GM23338 (cell line): ENCODE data around the gene MICAL1. TPM values are rescaled to one million over a fixed set of nuclear protein-coding genes. Genes with fewer than 3 reads are reported as not detected.
A peak's percentile ranks its signal among the peaks of the same experiment; 100 is the strongest.

Source experiments
- ATAC-seq: fragments of 200-7000 bp; cut with Tn5 transposase; 3 replicates; pipeline ENCODE4 v1.9.1; 2020
- DNase-seq: peaks from one replicate; pipeline ENCODE4 v3.0.0-alpha.2; 2015; ENCODE audit warnings: low spot score
- H2AFZ ChIP-seq: fragments of 200-600 bp; sonication (generic); 2 replicates; pipeline ENCODE4 v1.8.0; 2016; ENCODE audit warnings: antibody characterized with exemption, mild to moderate bottlenecking, moderate library complexity
- H3F3A ChIP-seq: fragments of 200-600 bp; sonication (generic); replicated peaks from 2 replicates; pipeline ENCODE4 v1.8.0; 2017; ENCODE audit warnings: antibody characterized with exemption, mixed run types, low read depth
- H3K27ac ChIP-seq: fragments of 200-600 bp; sonication (generic); 2 replicates; pipeline ENCODE4 v1.6.1; 2016; ENCODE audit warnings: low read depth
- H3K27me3 ChIP-seq: fragments of 200-600 bp; sonication (generic); 2 replicates; pipeline ENCODE4 v1.8.0; 2016; ENCODE audit warnings: mild to moderate bottlenecking, mixed run types, moderate library complexity; ENCODE audit not compliant: insufficient read depth
- H3K36me3 ChIP-seq: fragments of 200-600 bp; sonication (generic); 2 replicates; pipeline ENCODE4 v1.8.0; 2016; ENCODE audit warnings: mild to moderate bottlenecking; ENCODE audit not compliant: insufficient read depth
- H3K4me1 ChIP-seq: fragments of 200-600 bp; sonication (generic); 2 replicates; pipeline ENCODE4 v1.8.0; 2016; ENCODE audit warnings: mild to moderate bottlenecking, moderate library complexity; ENCODE audit not compliant: insufficient read depth
- H3K4me2 ChIP-seq: fragments of 200-600 bp; sonication (generic); 2 replicates; pipeline ENCODE4 v1.7.1; 2017; ENCODE audit warnings: mixed run types
- H3K4me3 ChIP-seq: fragments of 200-600 bp; sonication (generic); 2 replicates; pipeline ENCODE4 v1.6.1; 2016; ENCODE audit warnings: mixed run types
- H3K79me2 ChIP-seq: fragments of 200-600 bp; sonication (generic); replicated peaks from 2 replicates; pipeline ENCODE4 v1.8.0; 2017; ENCODE audit warnings: mild to moderate bottlenecking; ENCODE audit not compliant: insufficient read depth
- H3K9me2 ChIP-seq: fragments of 200-600 bp; sonication (generic); 2 replicates; pipeline ENCODE4 v1.8.0; 2017; ENCODE audit not compliant: insufficient read depth
- H4K20me1 ChIP-seq: fragments of 200-600 bp; sonication (generic); replicated peaks from 2 replicates; pipeline ENCODE4 v1.8.0; 2017; ENCODE audit warnings: mild to moderate bottlenecking; ENCODE audit not compliant: insufficient read depth
- H3K27ac Mint-ChIP-seq: 2 replicates; pipeline ENCODE4 v1.8.0; 2020; ENCODE audit warnings: inconsistent platforms, mild to moderate bottlenecking, moderate library complexity, mixed read lengths
- H3K27me3 Mint-ChIP-seq: 3 replicates; pipeline ENCODE4 v1.8.0; 2022; ENCODE audit warnings: low read depth, mild to moderate bottlenecking, moderate library complexity, mixed read lengths, inconsistent platforms; ENCODE audit not compliant: insufficient read depth, poor library complexity
- H3K36me3 Mint-ChIP-seq: 3 replicates; pipeline ENCODE4 v1.8.0; 2021; ENCODE audit warnings: low read depth, mild to moderate bottlenecking, inconsistent platforms, moderate library complexity, mixed read lengths
- H3K4me1 Mint-ChIP-seq: 3 replicates; pipeline ENCODE4 v1.8.0; 2020; ENCODE audit warnings: mild to moderate bottlenecking, inconsistent platforms, mixed read lengths
- H3K4me3 Mint-ChIP-seq: 3 replicates; pipeline ENCODE4 v1.8.0; 2021; ENCODE audit warnings: moderate library complexity, mild to moderate bottlenecking, inconsistent platforms, mixed read lengths
- H3K9me3 Mint-ChIP-seq: 3 replicates; pipeline ENCODE4 v1.8.0; 2020; ENCODE audit warnings: moderate library complexity, mild to moderate bottlenecking, inconsistent platforms, mixed read lengths
- CREB1 ChIP-seq: fragments of 250-450 bp; sonication (Bioruptor Pico); IDR thresholded peaks from 2 replicates; pipeline ENCODE4 v1.5.0; 2020; ENCODE audit warnings: low read depth, mild to moderate bottlenecking, moderate library complexity
- EZH2phosphoT487 ChIP-seq: fragments of 200-600 bp; sonication (generic); IDR thresholded peaks from one replicate; pipeline ENCODE4 v1.8.1; 2018; ENCODE audit warnings: antibody characterized with exemption; ENCODE audit not compliant: unreplicated experiment
- NANOG ChIP-seq: IDR thresholded peaks from 2 replicates; pipeline ENCODE4 v1.6.1; 2016; ENCODE audit warnings: antibody characterized with exemption, borderline replicate concordance
- POLR2AphosphoS5 ChIP-seq: IDR thresholded peaks from 2 replicates; pipeline ENCODE4 v1.6.1; 2016; ENCODE audit warnings: antibody characterized with exemption, low read depth
- STAT1 ChIP-seq: IDR thresholded peaks from one replicate; pipeline ENCODE4 v1.6.1; 2016; ENCODE audit warnings: antibody characterized with exemption; ENCODE audit not compliant: unreplicated experiment
- ZNF114 ChIP-seq: fragments of 250-450 bp; sonication (Bioruptor Pico); IDR thresholded peaks from 2 replicates; pipeline ENCODE4 v1.5.0; 2020; ENCODE audit warnings: mild to moderate bottlenecking, moderate library complexity
- polyA plus RNA-seq: library from polyadenylated mRNA; unstranded; fragments of >200 nt; fragmentation: Nextera tagmentation; extraction: Ambion mirVana; gene quantifications from 2 replicates; pipeline ENCODE4 v1.2.1, GENCODE V29; 2016
- total RNA-seq: library from RNA; depleted of rRNA; stranded (reverse); fragments of >200 nt; shearing (Covaris generic); gene quantifications from 2 replicates; pipeline ENCODE4 v1.2.3, GENCODE V29; 2014
- TF ChIP-seq, protein P1 (sequence below), 2 experiments: fragments of 200-600 bp in 1 of 2; sonication (generic) in 1 of 2; conservative IDR thresholded peaks; 2 replicates each; pipeline versions ENCODE4 v1.5.1 to v1.6.1; 2016 to 2017; ENCODE audit warnings: antibody characterized with exemption in 2 of 2, low read depth in 2 of 2, mild to moderate bottlenecking in 2 of 2, moderate library complexity in 1 of 2
- TF ChIP-seq, protein P2 (sequence below): IDR thresholded peaks from 2 replicates; pipeline ENCODE4 v1.6.1; 2016; ENCODE audit warnings: antibody characterized with exemption

Gene MICAL1
- total and polyA plus RNA-seq, 2 experiments from 2014 or later: 27.8 to 77.8 TPM

DNA sequence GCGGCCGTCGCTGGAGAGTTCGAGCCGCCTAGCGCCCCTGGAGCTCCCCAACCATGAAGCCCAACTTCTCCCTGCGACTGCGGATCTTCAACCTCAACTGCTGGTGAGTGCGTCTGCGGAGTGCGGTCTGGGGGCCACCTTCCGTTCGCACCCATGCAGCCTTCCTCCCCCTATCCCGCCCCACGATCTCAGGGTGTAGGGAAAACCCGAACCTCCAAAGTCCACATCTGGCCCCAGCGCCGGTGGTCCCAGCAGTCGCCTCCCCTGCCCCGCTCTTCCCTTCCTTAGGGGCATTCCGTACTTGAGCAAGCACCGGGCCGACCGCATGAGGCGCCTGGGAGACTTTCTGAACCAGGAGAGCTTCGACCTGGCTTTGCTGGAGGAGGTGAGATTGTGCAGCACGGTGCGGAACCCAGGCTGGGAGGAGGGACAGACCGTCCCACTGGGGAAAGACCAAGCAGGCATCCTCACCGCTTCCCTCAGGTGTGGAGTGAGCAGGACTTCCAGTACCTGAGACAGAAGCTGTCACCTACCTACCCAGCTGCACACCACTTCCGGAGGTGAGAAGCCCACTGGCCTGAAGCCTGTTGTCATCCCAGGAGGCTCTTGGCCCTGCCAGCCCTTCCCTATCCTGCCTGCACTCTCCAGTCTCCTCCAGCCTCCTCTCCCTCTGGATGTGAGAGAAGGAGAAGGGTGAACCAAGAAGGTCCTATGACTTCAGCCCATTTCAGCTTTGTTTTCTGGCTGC, 14.3 kb downstream of the MICAL1 start:
- Histone ChIP-seq H3F3A (peaks cover 5% of the 10 kb centered on the region; the same call in 1 of the 2 replicates), H3K9me2 (no peaks in the 10 kb centered on the region), H3K27me3 (peaks cover 14% of the 10 kb centered on the region), H3K4me3 (peak overlapping the region; percentile 92), H3K4me1 (peaks cover 8% of the 10 kb centered on the region; the same call in 1 of the 2 replicates), H2AFZ (peak overlapping the region; percentile 98), H4K20me1 (no peaks in the 10 kb centered on the region; the same call in 1 of the 2 replicates), H3K36me3 (peaks cover 3% of the 10 kb centered on the region; the same call in 1 of the 2 replicates), H3K79me2 (no peaks in the 10 kb centered on the region), H3K27ac (no peak overlapping the region), H3K4me2 (peak overlapping the region; percentile 88)
- TF ChIP-seq POLR2AphosphoS5 (peak; percentile 12; the same call in 1 of the 2 replicates), STAT1 (no peak)
- TF ChIP-seq, protein P1, sequence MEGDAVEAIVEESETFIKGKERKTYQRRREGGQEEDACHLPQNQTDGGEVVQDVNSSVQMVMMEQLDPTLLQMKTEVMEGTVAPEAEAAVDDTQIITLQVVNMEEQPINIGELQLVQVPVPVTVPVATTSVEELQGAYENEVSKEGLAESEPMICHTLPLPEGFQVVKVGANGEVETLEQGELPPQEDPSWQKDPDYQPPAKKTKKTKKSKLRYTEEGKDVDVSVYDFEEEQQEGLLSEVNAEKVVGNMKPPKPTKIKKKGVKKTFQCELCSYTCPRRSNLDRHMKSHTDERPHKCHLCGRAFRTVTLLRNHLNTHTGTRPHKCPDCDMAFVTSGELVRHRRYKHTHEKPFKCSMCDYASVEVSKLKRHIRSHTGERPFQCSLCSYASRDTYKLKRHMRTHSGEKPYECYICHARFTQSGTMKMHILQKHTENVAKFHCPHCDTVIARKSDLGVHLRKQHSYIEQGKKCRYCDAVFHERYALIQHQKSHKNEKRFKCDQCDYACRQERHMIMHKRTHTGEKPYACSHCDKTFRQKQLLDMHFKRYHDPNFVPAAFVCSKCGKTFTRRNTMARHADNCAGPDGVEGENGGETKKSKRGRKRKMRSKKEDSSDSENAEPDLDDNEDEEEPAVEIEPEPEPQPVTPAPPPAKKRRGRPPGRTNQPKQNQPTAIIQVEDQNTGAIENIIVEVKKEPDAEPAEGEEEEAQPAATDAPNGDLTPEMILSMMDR (conservative IDR thresholded peaks at IDR 0.05; ENCODE audit: low read depth in 2 of 2): peak in 1 of 2 experiments; percentile 25; a peak in 2 of 4 replicates
- TF ChIP-seq, protein P2, sequence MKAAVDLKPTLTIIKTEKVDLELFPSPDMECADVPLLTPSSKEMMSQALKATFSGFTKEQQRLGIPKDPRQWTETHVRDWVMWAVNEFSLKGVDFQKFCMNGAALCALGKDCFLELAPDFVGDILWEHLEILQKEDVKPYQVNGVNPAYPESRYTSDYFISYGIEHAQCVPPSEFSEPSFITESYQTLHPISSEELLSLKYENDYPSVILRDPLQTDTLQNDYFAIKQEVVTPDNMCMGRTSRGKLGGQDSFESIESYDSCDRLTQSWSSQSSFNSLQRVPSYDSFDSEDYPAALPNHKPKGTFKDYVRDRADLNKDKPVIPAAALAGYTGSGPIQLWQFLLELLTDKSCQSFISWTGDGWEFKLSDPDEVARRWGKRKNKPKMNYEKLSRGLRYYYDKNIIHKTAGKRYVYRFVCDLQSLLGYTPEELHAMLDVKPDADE: no peak
- Mint-ChIP-seq H3K4me3 (peak overlapping the region; percentile 96), H3K36me3 (peaks cover 28% of the 10 kb centered on the region), H3K27ac (peak overlapping the region; percentile 89), H3K4me1 (peaks cover 12% of the 10 kb centered on the region; the same call in 2 of the 3 replicates), H3K27me3 (peaks cover 23% of the 10 kb centered on the region), H3K9me3 (no peaks in the 10 kb centered on the region)
- ATAC-seq (peak; percentile 69), DNase-seq (peak; percentile 83)

DNA sequence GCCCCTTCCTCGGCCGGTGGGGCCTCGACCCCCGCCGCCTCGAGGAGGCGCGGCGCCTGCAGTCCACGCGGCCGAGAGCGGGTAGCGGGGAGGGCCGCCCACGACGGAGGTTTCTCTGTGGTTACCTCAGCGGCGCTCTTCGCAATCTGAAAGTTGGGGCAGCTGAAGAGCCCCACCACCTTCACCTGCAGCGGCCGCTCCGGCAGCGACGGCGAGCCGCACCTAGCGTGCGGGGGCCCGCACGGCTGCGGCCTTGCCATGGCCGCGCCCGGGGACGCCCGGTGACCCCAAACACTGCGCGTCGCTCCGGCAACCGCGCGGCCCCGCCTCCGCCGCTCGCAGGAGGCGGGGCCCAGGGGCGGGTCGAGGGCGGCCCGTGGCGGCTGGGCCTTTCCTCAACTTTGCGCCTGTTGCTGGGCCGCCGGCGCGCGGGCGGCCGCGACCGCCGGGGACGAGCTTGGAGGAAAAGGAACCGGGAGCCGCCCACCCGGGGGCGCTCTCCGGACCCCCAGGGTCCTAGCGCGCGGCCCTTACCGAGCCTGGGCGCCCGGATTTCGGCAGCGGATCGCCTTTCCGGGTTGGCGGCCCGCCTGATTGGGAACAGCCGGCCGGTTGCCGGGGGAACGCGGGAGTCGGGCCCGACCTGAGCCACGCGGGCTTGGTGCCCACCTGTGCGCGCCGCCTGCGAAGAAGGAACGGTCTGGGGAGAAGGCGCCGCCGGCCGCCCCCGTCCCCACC, 15.1 kb downstream of the MICAL1 start, which contains the start of the genes PPIL6 and SMPD2:
Gene PPIL6, minus strand, starts transcription at position 298 of the 738 bp plus-strand sequence. Its CDS starts 38 bp downstream, at position 260.
Gene SMPD2, plus strand, starts transcription at position 394 of the 738 bp plus-strand sequence. CDS start 398 bp downstream, outside the sequence.
- Histone ChIP-seq H3K9me2 (no peaks in the 10 kb centered on the region), H3K79me2 (no peaks in the 10 kb centered on the region), H3K36me3 (peaks cover 3% of the 10 kb centered on the region; the same call in 1 of the 2 replicates), H4K20me1 (no peaks in the 10 kb centered on the region; the same call in 1 of the 2 replicates), H3K4me3 (peak within 1 kb of the TSS; percentile 92), H3K27ac (peak within 1 kb of the TSS; percentile 32; the same call in 1 of the 2 replicates), H3K27me3 (peaks cover 14% of the 10 kb centered on the region), H3K4me2 (peak within 1 kb of the TSS; percentile 91), H2AFZ (peak within 1 kb of the TSS; percentile 98), H3K4me1 (peaks cover 8% of the 10 kb centered on the region; the same call in 1 of the 2 replicates), H3F3A (peaks cover 5% of the 10 kb centered on the region; the same call in 1 of the 2 replicates)
- peaks cover 20% of the 10 kb centered on the region for H3K27me3 Mint-ChIP-seq
- H3K4me1 Mint-ChIP-seq: peaks cover 12% of the 10 kb centered on the region; the same call in 2 of the 3 replicates
- H3K9me3 Mint-ChIP-seq: no peaks in the 10 kb centered on the region
- H3K27ac Mint-ChIP-seq: peak within 1 kb of the TSS; percentile 89
- peaks cover 24% of the 10 kb centered on the region for H3K36me3 Mint-ChIP-seq
- ATAC-seq: peak; percentile 84
- DNase-seq: peak; percentile 92
- peak within 1 kb of the TSS; percentile 96 for H3K4me3 Mint-ChIP-seq
- TF ChIP-seq ZNF114 (CRISPR knock-in tag) (no peak), CREB1 (0 out of 2 replicates have a peak, but pooled peaks have one; percentile 16), NANOG (no peak), EZH2phosphoT487 (no peak)
- TF ChIP-seq, protein P1 (conservative IDR thresholded peaks at IDR 0.05; ENCODE audit: low read depth in 2 of 2): peak in 1 of 2 experiments; percentile 32; a peak in 2 of 4 replicates
- TF ChIP-seq, protein P2: 0 out of 2 replicates have a peak, but pooled peaks have one; percentile 4
